Endometrial microvascular endothelial cells (primary cell): ENCODE data around the gene RFC2. TPM values are rescaled to one million over a fixed set of nuclear protein-coding genes. Genes with fewer than 3 reads are reported as not detected.

Source experiments
- in situ Hi-C: cut with HindIII; loops from 2 replicates; pipeline ENCODE4 v1.10.0; 2017; ENCODE audit warnings: low sequenced_read_pairs, low pct_unique_long_range_greater_than_20kb; ENCODE audit errors: inconsistent ontology term
- total RNA-seq: library from RNA; depleted of rRNA; stranded (reverse); fragments of >200 nt; gene quantifications from one replicate; pipeline ENCODE4 v1.2.3, GENCODE V29; 2015; ENCODE audit errors: inconsistent ontology term

The RFC2 gene
- total RNA-seq, 1 donor from 2014 or later = 43.0 TPM

DNA sequence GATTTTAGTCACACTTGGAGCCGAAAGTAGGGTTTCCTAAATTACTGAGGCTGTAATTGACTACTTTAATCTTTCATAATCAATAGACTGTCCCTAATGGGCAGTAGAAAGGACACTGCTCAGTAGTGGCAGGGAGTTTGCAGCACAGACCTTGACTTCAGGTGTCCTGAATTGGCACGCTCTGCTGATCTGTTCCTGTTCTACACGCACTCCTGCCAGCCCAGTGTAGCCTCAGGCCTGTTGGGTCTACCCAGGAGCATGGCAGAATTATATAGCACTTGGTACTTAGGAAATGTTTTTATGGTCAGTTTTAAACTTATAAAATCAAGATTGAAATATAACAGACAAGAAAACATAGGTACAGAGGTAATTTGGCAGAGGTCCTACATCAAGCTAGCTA, 71.1 kb downstream of the RFC2 start:
- in situ Hi-C loops = loop anchor here (25.0 kb wide), 4 partner anchors 96 to 321 kb away; partner anchors contain the start of genes CLIP2, LIMK1 and TMEM270

DNA sequence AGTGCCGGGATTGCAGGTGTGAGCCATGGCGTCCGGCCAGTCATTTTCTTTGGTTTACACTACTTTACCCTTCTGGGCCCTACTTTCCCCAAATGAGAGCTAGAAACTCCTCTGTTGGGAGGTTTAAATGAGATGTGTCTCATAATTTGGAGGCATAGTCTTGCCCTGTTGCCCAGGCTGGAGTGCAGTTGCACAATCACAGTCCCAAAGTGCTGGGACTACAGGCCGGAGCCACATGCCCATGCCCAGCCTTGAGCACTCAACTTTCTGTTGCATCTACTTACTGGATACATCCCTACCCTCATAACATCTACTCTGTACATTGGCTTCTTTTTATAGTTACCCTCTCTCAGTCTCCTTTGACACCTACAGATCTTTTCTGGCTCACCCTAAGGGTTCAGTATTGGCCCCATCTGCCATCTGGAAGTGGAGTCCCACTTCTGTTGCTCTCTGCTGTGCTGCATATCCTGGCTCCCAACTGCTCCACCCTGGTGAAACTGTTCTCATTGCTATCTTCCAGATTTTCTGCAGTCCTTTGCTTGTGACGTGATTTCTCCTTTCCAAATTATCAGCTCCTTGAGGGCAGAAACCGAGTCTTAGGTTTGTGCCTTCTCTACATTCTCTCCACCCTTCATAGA, 71.6 kb downstream of the RFC2 start:
- in situ Hi-C loops = loop anchor here (25.0 kb wide), 4 partner anchors 95 to 320 kb away; partner anchors contain the start of genes CLIP2, LIMK1 and TMEM270

DNA sequence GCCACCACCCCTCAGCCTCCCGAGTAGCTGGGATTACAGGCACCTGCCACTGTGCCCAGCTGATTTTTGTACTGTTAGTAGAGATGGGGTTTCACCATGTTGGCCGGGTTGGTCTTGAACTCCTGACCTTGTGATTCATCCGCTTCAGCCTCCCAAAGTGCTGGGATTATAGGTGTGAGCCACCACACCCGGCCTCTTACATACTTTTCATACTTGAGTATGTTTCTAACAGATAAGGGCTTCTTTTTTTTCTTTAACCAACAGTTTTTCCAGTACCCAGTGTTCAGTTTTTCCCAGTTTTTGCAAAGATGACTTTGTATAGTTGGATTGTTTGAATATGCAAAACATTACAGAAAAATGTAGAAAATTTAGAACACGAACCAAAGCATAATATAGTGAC, 72.4 kb downstream of the RFC2 start:
- in situ Hi-C loops = loop anchor here (25.0 kb wide), 4 partner anchors 95 to 320 kb away; partner anchors contain the start of genes CLIP2, LIMK1 and TMEM270

Other genes with a start within 250 kb of the RFC2 start
- gene ELN, start 226.2 kb downstream of the RFC2 start, total RNA-seq = not detected
- gene LIMK1, start 170.6 kb downstream of the RFC2 start, total RNA-seq = 51.8 TPM
- gene EIF4H, start 80.0 kb downstream of the RFC2 start, total RNA-seq = 394 TPM
- gene LAT2, start 44.4 kb downstream of the RFC2 start, total RNA-seq = 0.56 TPM
- gene CLIP2, start 35.0 kb upstream of the RFC2 start, total RNA-seq = 19.3 TPM
- 7.3 TPM for gene GTF2IRD1, start 199.5 kb upstream of the RFC2 start, total RNA-seq